Adrenal gland (tissue), 12 donors: ENCODE data around the gene PAPOLB. TPM values are rescaled to one million over a fixed set of nuclear protein-coding genes. Genes with fewer than 3 reads are reported as not detected.

Experiments
- polyA plus RNA-seq, 3 donors: library from polyadenylated mRNA; stranded (reverse); fragments of 200-250 nt in 2 of 3; fragments of 350-450 nt in 1 of 3; fragmentation: Illumina TruSeq in 1 of 3; extraction: RNeasy Lipid Tissue Mini Kit (QIAGEN cat#74804) in 1 of 3; gene quantifications; one replicate each; pipeline ENCODE4 v1.2.3, GENCODE V29; 2013 to 2014
- small RNA-seq, 2 donors: library from RNA; depleted of rRNA; stranded (forward); fragments of <200 nt; gene quantifications; one replicate each; pipeline ENCODE3, GENCODE V24; 2016
- total RNA-seq, 9 donors: library from RNA; depleted of rRNA in 4 of 9; stranded (reverse); fragments of >200 nt in 4 of 9; fragments of 120-200 nt in 1 of 9; fragmentation: NEBNext Ultra II Directional in 1 of 9; extraction: Animal tissue kit (Norgen Biotek cat#: 25700) in 1 of 9; gene quantifications; one replicate each; pipeline versions ENCODE4 v1.1.0 to v1.2.4, GENCODE V29; 2013 to 2023
- donor health status: healthy with polysubstance abuse.
- donor health status: Bipolar disorder and iron deficiency.
- donor health status: DM: yes; HTN: yes; CAD: no.
- donor health status: DM: no; HTN: no; CAD: no.
- donor health status: DM: no; HTN: no; CAD: no.
- donor health status: DM: yes; HTN: yes; CAD: no.

PAPOLB gene
- total and polyA plus RNA-seq, 12 donors = 0.04 to 0.11 (median 0.08) TPM; not detected in 9

Small RNA genes lying within 50 kb of the gene (small RNA-seq; reads per million reads assigned to genes)
- 0 reads per million in 2 donors for gene RF00019

Other genes with a start within 250 kb of the PAPOLB start
- 10 to 100 TPM; 10.4 to 63.1 (median 39.6) TPM for gene FOXK1, start 179.7 kb downstream of the PAPOLB start, total RNA-seq
- gene FOXK1, start 179.7 kb downstream of the PAPOLB start, polyA plus RNA-seq = 10 to 100 TPM in 1 of 3 donors, 1 to 10 TPM in 2; 4.8 to 21.3 (median 9.0) TPM
- 10 to 100 TPM; 22.2 to 68.4 (median 48.2) TPM for gene AP5Z1, start 86.4 kb downstream of the PAPOLB start, total RNA-seq
- gene AP5Z1, start 86.4 kb downstream of the PAPOLB start, polyA plus RNA-seq = 100 to 1,000 TPM in 2 of 3 donors, 1 to 10 TPM in 1; 8.4 to 188 (median 112) TPM
- 1 to 10 TPM in 6 of 9 donors, under 1 TPM in 3; 0.55 to 7.8 (median 1.2) TPM for gene RADIL, start 21.7 kb upstream of the PAPOLB start, total RNA-seq
- gene RADIL, start 21.7 kb upstream of the PAPOLB start, polyA plus RNA-seq = 1 to 10 TPM in 2 of 3 donors, under 1 TPM in 1; 0.16 to 5.2 (median 2.8) TPM
- gene MMD2, start 97.2 kb upstream of the PAPOLB start, total RNA-seq = under 1 TPM in 1 of 9 donors, not detected in 8; 0.17 TPM
- under 1 TPM in 1 of 3 donors, not detected in 2; 0.03 TPM for gene MMD2, start 97.2 kb upstream of the PAPOLB start, polyA plus RNA-seq
- 10 to 100 TPM in 3 of 9 donors, 1 to 10 TPM in 6; 4.1 to 12.6 (median 8.8) TPM for gene RBAK, start 183.8 kb upstream of the PAPOLB start, total RNA-seq
- 1 to 10 TPM; 4.6 to 9.8 (median 6.0) TPM for gene RBAK, start 183.8 kb upstream of the PAPOLB start, polyA plus RNA-seq